Stimulated activated naive CD8-positive, alpha-beta T cell treated with anti-CD3 and anti-CD28 coated beads, Interleukin-15, Interleukin-2, amounts not matched to agents 100 ng/mL and 50 ng/mL, for 24 hours (primary cell): ENCODE results near the gene SRD5A2.
A peak's percentile ranks its signal among the peaks of the same experiment; 100 is the strongest.
"Not testable (repeated sequence)": the region's sequence is repeated elsewhere in the genome, so short reads cannot be mapped to it uniquely, and the experiment has no call there.

Source experiments
- H3K27ac Mint-ChIP-seq: one replicate; pipeline ENCODE4 v1.8.0; 2021; ENCODE audit warnings: mild to moderate bottlenecking, mixed read lengths
- H3K27me3 Mint-ChIP-seq: one replicate; pipeline ENCODE4 v1.8.0; 2021; ENCODE audit warnings: mixed read lengths
- H3K36me3 Mint-ChIP-seq: one replicate; pipeline ENCODE4 v1.8.0; 2021; ENCODE audit warnings: low read depth, mixed read lengths
- H3K4me1 Mint-ChIP-seq: one replicate; pipeline ENCODE4 v1.8.0; 2021; ENCODE audit warnings: low read depth, mixed read lengths
- H3K4me3 Mint-ChIP-seq: one replicate; pipeline ENCODE4 v1.8.0; 2021; ENCODE audit warnings: mild to moderate bottlenecking, mixed read lengths
- H3K9me3 Mint-ChIP-seq: one replicate; pipeline ENCODE4 v1.8.0; 2021; ENCODE audit warnings: mixed read lengths

The SRD5A2 gene

DNA sequence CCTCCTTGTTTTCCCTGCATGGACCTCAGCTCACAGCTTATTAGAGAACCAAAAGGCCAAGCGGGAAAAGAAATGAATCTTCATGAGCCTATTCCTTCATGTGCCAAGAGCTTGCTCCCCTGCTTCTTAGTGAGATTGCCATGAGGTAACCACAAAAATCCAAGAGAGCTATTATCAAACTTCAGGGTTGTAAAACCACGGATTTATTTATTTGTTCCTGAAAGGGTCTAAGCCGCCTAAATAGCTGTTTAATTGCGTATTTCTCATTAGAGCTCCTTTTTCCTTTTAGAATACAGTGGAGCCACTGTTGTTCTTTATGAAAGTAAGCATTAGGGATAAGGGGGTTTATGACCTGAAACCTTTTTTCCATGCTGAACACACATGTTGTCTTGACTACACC, 58.0 kb downstream of the SRD5A2 start:
- peaks cover 13% of the 10 kb centered on the region for H3K27me3 Mint-ChIP-seq
- H3K4me3 Mint-ChIP-seq, result no peak overlapping the region
- H3K36me3 Mint-ChIP-seq, result no peaks in the 10 kb centered on the region
- no peak overlapping the region for H3K27ac Mint-ChIP-seq
- no peaks in the 10 kb centered on the region for H3K4me1 Mint-ChIP-seq
- H3K9me3 Mint-ChIP-seq, result no peaks in the 10 kb centered on the region

DNA sequence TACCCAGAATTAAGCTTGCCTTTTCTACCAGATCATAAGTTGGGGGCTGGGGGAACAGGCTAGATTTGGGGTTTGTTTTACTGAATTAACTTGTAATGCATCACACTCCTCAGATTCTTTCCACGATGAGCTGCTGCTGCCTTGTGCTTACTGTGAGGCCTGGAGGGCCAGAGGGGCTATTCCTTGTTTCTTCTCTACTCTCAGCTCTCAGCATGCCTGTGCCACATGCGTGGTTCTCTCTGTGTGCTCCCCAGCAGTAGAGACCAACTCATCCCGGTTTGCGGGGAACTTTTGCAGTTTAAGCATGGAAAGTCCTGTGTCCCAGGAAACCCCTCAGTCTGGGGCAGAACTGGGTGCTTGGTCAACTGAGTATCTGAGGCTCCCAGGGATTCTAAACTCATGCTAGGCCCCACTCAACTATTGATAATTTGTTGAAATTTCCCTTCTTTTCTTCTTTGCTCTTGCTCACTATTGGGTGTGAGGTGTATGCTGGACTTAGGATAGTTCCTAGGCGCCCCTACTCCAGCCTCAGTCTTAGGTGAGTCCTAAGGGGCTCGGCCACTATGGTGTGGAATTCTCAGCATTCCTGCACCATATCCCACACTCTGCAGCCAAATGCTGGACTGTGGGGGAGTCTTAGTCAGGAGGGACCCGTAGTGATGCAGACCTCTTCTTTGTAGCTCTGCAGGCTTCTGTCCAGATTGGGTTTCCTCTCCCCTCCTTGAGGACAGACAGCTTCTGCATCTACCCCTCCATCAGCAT, 63.1 kb downstream of the SRD5A2 start:
- Mint-ChIP-seq H3K9me3 (no peaks in the 10 kb centered on the region), H3K4me1 (no peaks in the 10 kb centered on the region), H3K4me3 (no peak overlapping the region), H3K36me3 (no peaks in the 10 kb centered on the region), H3K27me3 (peaks cover 6% of the 10 kb centered on the region), H3K27ac (no peak overlapping the region)

DNA sequence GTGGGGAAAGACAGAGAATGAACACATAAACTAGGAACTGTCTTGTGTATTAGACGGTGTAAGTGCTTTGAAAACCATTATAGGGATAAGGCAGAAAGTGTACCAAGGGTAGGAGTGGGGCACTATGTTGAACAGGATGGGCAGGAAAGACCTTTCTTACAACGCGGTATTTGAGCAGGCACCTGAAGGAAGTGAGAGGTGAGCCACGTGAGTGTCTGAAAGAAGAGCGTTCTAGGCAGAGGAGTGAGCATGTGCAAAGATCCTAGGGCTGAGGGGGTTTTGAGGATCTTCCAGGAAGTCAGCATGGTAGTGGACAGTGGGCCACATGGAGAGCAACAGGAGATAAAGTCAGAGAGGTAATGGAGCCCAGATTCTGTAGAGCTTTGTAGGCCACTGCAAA, 65.2 kb downstream of the SRD5A2 start:
- Mint-ChIP-seq H3K36me3 (no peaks in the 10 kb centered on the region), H3K4me3 (no peak overlapping the region), H3K27ac (no peak overlapping the region), H3K9me3 (no peaks in the 10 kb centered on the region), H3K27me3 (peaks cover 3% of the 10 kb centered on the region), H3K4me1 (no peaks in the 10 kb centered on the region)

DNA sequence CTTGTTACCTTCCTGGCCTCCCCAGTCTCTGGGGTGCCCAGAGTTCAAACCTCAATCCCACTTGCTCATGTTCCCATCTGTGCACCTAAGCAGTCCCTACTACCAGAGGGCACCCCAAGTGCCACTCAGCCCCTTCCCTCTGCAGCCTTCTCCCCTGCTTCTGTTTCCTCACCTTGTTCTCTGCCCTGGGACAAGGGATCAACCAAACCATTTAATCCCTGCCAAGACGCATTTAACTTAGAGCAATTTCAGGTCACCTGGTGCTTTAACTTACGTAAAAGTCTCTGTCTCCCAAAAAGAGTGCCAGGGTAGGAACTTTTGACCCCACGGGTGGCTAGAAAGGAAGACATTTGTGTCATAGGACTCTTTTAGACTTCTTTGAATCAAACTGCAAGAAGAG, 67.2 kb downstream of the SRD5A2 start:
- Mint-ChIP-seq H3K27me3 (peaks cover 3% of the 10 kb centered on the region), H3K9me3 (no peaks in the 10 kb centered on the region), H3K36me3 (no peaks in the 10 kb centered on the region), H3K27ac (no peak overlapping the region), H3K4me3 (no peak overlapping the region), H3K4me1 (no peaks in the 10 kb centered on the region)

DNA sequence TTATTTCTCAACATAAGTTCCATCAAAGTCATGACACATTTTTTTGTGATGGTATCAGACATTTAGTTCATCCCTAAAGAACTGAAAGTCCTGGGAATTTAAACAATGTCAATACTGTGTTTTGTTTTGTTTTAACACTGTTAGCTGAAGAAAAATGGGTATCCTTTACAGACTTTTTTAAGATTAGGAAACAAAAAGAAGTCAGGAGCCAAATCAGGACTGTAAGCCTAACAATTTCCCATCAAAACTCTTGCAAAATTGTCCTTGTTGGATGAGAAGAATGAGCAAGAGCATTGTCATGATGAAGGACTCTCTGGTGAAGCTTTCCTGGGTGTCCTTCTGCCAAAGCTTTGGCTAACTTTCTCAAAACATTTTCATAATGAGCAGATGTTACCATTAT, 69.4 kb downstream of the SRD5A2 start:
- H3K9me3 Mint-ChIP-seq, result no peaks in the 10 kb centered on the region
- H3K27me3 Mint-ChIP-seq, result peaks cover 5% of the 10 kb centered on the region
- no peak overlapping the region for H3K4me3 Mint-ChIP-seq
- H3K4me1 Mint-ChIP-seq, result no peaks in the 10 kb centered on the region
- no peak overlapping the region for H3K27ac Mint-ChIP-seq
- H3K36me3 Mint-ChIP-seq, result no peaks in the 10 kb centered on the region

DNA sequence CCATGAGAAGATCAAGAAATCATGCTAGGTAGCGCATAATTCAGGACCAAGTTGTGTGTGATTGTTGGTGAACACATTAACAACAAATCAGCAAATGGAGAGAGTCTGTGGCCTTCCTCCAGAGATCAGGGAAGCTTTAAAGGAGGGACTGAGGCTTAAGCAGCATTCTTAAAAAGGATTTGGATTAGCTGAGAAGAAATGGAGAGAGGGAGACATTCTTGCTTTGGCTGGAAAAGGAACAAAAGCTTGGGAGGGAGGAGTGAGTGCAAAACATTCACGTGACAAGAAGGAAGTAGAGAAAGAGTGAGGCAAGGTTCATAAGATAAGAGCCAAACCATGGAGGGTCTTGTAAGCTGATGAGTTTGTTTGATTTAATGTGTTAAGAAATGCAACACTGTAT, 75.6 kb downstream of the SRD5A2 start:
- H3K27me3 Mint-ChIP-seq, result peaks cover 14% of the 10 kb centered on the region

DNA sequence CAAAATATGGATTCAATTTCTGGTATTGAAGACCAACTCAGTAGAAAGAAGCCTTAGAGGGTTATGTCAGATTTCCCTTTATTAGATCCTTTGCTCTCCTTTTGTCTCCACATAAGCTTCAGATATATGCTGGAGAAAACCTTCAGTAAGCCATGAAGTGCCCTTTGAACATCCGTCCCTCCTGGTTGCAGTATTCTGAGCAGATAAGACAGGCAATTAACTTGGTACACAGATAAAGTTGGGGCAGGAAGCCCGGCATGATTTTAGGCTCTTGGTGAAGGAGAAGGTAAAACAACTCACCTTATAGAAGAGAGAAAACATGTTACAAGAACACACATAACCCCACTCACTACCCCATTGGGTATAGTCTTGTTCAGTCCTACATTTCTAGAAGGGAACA, 76.4 kb downstream of the SRD5A2 start:
- no peaks in the 10 kb centered on the region for H3K4me1 Mint-ChIP-seq
- H3K27ac Mint-ChIP-seq, result no peak overlapping the region
- peaks cover 14% of the 10 kb centered on the region for H3K27me3 Mint-ChIP-seq
- no peaks in the 10 kb centered on the region for H3K9me3 Mint-ChIP-seq
- no peaks in the 10 kb centered on the region for H3K36me3 Mint-ChIP-seq
- no peak overlapping the region for H3K4me3 Mint-ChIP-seq

More for the DNA sequence above, 75.6 kb downstream of the SRD5A2 start:
- Mint-ChIP-seq H3K27ac (no peak overlapping the region), H3K36me3 (no peaks in the 10 kb centered on the region), H3K4me3 (no peak overlapping the region), H3K9me3 (no peaks in the 10 kb centered on the region), H3K4me1 (no peaks in the 10 kb centered on the region)

DNA sequence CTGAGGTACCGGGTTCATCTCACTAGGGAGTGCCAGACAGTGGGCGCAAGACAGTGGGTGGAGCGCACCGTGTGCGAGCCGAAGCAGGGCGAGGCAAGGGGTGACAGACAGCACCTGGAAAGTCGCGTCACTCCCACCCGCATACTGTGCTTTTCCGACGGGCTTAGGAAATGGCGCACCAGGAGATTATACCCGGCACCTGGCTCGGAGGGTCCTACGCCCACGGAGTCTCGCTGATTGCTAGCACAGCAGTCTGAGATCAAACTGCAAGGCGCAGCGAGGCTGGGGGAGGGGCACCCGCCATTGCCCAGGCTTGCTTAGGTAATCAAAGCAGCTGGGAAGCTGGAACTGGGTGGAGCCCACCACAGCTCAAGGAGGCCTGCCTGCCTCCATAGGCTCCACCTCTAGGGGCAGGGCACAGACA, 84.3 kb downstream of the SRD5A2 start:
- H3K4me3 Mint-ChIP-seq, result peak overlapping the region; percentile 26
- not testable (repeated sequence) for H3K4me1 Mint-ChIP-seq, H3K9me3 Mint-ChIP-seq, H3K36me3 Mint-ChIP-seq
- peak overlapping the region; percentile 31 for H3K27ac Mint-ChIP-seq
- peaks cover 22% of the 10 kb centered on the region for H3K27me3 Mint-ChIP-seq

DNA sequence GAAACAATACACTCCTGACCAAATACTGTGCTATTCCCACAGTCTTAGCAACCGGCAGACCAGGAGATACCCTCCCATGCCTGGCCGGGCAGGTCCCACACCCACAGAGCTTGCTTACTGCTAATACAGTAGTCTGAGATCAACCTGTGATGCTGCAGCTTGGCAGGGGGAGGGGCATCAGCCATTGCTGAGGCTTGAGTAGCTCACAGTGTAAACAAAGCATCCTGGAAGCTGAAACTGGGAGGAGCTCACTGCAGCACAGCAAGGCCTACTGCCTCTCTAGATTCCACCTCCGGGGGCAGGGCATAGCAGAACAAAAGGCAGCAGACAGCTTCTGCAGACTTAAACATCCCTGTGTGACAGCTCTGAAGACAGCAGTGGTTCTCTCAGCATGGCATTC, 91.4 kb downstream of the SRD5A2 start:
- H3K4me1 Mint-ChIP-seq, H3K36me3 Mint-ChIP-seq, H3K4me3 Mint-ChIP-seq, H3K9me3 Mint-ChIP-seq, H3K27ac Mint-ChIP-seq: not testable (repeated sequence)
- peaks cover 30% of the 10 kb centered on the region for H3K27me3 Mint-ChIP-seq

DNA sequence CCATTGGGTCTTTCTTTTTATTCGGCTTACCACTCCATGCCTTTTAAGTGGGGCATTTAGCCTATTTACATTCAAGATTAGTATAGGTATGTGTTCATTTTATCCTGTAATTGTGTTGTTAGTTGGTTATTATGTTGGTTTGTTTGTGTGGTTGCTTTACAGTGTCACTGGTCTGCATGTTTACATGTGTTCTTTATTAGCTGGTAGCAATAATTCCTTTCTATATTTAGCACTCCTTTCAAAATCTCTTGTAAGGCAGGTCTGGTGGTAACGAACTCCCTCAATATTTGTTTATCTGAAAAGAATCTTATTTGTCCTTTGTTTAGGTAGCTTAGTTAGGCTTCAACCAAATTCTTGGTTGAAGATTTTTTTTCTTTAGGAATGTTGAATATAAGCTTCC, 97.5 kb downstream of the SRD5A2 start:
- Mint-ChIP-seq H3K4me3 (no peak overlapping the region), H3K27ac (no peak overlapping the region), H3K36me3 (no peaks in the 10 kb centered on the region), H3K27me3 (peaks cover 22% of the 10 kb centered on the region), H3K4me1 (no peaks in the 10 kb centered on the region), H3K9me3 (no peaks in the 10 kb centered on the region)

DNA sequence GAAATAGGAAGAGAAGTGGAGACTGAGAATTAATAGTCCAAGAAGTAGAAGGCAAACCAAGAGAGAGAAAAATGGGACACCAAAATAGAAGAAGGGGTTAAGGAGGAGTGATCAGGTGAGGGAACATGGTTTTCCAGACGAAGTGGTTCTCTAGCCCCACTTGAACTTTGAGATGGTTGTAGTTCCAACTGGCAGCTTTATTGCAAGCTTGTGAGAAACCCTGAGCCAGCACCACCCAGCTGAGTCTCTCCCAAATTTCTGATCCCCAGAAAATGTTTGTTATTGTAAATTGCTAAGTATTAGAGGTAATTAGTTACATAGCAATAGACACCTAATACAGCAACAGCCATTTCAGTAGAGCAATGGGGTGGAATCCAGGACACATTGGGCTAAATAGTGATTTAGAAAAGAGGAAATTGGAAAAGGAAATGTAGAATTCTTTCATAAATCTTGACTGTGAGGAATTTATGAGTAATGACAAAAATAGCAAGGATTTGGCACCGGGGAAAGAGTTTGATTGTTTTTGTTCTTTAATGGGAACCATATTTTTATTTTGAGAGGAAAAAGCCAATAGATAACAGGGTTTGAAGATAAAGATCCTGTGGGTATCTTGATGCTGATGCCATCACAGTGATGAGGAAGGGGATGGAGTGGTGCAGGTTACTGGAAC, 104.1 kb downstream of the SRD5A2 start:
- H3K36me3 Mint-ChIP-seq, result no peaks in the 10 kb centered on the region
- H3K27me3 Mint-ChIP-seq, result peaks cover 41% of the 10 kb centered on the region
- no peaks in the 10 kb centered on the region for H3K4me1 Mint-ChIP-seq
- no peak overlapping the region for H3K27ac Mint-ChIP-seq
- no peaks in the 10 kb centered on the region for H3K9me3 Mint-ChIP-seq
- H3K4me3 Mint-ChIP-seq, result no peak overlapping the region

DNA sequence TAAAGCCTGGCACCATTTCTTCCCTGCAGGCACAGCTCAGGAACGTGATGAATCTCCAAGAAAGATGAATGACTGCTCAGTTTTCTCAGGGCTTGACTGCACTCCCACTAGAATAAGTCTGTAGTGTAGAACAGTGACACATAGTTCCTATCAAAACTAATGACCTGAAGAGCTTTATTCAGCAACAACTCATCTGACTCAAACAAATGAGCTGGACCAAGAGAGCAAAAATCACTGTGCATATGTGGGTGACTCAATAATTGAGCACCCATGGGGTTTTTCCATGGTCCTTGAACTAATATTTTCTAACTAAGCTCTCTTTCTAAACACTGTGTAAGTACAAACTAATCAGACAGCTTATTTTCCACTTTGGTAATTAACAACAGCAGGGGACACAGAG, 105.0 kb downstream of the SRD5A2 start:
- Mint-ChIP-seq H3K9me3 (no peaks in the 10 kb centered on the region), H3K4me1 (no peaks in the 10 kb centered on the region), H3K27me3 (peaks cover 46% of the 10 kb centered on the region), H3K27ac (no peak overlapping the region), H3K36me3 (no peaks in the 10 kb centered on the region), H3K4me3 (no peak overlapping the region)

DNA sequence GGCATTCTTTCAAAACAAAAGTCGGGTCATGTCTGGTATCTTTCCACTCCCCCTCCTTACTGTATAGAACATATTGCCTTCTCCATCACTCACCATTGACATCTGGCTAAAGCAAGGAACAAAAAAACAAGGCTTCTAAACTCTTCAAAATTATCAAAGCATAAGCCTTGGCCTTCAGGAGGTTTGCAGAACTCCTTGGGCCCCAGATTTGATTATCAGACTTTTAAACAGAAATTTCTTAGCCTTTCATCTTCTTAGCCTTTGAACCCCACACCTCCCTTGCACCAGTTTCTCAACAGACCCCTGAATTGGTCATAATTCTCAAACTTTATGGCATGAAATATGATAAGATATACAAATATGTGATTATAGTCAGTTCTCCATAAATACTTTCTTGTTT, 106.4 kb downstream of the SRD5A2 start:
- H3K27me3 Mint-ChIP-seq, result peaks cover 46% of the 10 kb centered on the region

More for the DNA sequence above, 106.4 kb downstream of the SRD5A2 start:
- H3K9me3 Mint-ChIP-seq, result no peaks in the 10 kb centered on the region
- H3K4me3 Mint-ChIP-seq, result no peak overlapping the region
- H3K36me3 Mint-ChIP-seq, result no peaks in the 10 kb centered on the region
- H3K27ac Mint-ChIP-seq, result no peak overlapping the region
- H3K4me1 Mint-ChIP-seq, result no peaks in the 10 kb centered on the region
